GM12874 (cell line): Measurements from ENCODE around the gene PACS1.

Source experiments
- TF ChIP-seq, protein P1 (sequence below): IDR thresholded peaks from 2 replicates; pipeline ENCODE4 v1.5.1; 2011; ENCODE audit warnings: low read depth, mild to moderate bottlenecking, control low read depth, low read length, moderate library complexity; ENCODE audit not compliant: insufficient read depth

Gene PACS1

DNA sequence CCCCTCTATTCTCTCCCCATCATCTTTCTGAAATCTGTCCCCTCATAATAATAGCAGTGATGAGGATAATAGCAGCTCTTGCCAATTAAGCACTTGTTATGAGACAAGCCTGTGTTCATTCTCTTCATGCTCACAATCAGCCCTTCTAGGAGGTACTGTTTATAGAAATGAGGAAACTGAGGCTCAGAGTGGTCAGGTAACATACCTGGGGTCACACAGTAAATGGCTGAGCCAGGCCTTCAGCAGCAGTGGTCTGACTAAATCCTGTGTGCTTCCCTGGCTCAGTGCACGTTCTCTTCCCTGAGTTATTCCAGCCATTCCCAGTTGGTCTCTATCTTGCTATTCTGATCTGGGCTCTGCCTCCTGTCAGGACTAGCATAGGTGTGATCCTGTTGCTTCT, 204.1 kb downstream of the PACS1 start:
- TF ChIP-seq, protein P1, sequence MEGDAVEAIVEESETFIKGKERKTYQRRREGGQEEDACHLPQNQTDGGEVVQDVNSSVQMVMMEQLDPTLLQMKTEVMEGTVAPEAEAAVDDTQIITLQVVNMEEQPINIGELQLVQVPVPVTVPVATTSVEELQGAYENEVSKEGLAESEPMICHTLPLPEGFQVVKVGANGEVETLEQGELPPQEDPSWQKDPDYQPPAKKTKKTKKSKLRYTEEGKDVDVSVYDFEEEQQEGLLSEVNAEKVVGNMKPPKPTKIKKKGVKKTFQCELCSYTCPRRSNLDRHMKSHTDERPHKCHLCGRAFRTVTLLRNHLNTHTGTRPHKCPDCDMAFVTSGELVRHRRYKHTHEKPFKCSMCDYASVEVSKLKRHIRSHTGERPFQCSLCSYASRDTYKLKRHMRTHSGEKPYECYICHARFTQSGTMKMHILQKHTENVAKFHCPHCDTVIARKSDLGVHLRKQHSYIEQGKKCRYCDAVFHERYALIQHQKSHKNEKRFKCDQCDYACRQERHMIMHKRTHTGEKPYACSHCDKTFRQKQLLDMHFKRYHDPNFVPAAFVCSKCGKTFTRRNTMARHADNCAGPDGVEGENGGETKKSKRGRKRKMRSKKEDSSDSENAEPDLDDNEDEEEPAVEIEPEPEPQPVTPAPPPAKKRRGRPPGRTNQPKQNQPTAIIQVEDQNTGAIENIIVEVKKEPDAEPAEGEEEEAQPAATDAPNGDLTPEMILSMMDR = no peak

DNA sequence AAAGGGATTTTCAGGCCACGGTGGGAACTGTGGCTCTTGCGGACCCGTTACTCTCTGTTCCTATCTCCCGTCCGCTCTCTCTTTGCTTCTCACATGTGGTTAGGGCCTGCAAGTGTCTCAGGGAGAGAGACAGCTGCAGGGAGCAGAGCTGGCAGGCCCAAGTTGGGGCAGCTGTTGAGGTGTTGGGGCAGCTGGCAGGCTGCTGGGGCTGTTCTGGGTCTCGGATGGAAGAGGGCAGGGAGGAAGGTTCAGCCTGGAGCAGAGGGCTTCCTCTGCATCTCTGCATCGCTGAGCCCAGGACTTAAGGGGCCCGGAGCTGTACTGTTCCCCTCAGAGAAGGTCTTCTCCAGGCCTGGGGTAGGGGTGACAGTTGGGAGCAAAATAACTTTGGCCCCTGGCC, 205.3 kb downstream of the PACS1 start:
- TF ChIP-seq, protein P1 = no peak

DNA sequence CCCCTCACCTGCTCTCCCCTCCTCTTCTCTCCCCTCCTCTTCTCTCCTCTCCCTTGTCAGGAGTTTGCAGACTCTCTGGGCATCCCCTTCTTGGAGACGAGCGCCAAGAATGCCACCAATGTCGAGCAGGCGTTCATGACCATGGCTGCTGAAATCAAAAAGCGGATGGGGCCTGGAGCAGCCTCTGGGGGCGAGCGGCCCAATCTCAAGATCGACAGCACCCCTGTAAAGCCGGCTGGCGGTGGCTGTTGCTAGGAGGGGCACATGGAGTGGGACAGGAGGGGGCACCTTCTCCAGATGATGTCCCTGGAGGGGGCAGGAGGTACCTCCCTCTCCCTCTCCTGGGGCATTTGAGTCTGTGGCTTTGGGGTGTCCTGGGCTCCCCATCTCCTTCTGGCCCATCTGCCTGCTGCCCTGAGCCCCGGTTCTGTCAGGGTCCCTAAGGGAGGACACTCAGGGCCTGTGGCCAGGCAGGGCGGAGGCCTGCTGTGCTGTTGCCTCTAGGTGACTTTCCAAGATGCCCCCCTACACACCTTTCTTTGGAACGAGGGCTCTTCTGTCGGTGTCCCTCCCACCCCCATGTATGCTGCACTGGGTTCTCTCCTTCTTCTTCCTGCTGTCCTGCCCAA, 206.0 kb downstream of the PACS1 start:
- TF ChIP-seq, protein P1 = no peak

DNA sequence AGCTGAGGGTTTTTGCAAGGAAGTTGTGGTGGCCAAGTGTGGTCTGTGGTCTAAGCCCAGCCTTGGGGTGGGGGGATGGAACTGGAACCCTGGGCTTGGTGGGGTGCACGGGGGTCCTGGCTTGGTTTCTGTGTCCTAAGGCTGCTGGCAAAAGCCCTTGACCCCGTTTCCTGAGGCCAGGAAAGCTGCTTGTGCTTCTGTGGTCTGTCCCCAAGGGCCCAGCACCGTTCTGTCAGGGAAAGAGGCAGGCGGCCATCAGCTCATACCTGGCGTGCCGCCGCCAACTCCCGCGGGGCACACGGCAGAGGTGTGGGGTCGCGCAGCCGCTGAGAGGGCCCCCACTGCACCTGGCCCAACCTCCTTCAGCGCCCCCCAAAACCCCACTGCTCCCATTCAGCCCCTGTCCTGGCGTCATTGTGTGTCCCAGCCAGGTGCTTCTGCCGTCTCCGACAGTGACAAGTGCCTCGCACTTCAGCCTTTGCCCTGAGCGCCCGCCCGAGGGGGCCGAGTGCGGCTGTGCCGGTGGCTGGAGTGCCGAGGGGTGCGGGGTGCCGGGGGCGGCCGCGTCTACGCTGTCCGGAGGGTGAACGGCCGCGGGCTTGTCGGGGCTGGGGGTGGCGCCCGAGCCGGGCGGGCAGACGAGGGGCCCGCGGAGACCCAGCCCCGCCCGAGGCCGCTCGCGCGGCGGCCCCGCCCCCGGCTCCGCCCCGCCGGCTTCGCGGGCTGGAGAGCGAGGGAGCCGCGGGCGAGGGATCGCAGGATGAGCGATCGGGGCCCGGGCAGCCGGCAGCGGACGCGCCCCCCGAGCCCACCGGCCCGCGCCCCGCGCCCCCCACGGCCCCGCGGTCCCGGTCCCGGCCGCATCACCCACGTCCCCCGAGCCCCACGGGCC, 207.6 kb downstream of the PACS1 start, which contains the start of gene CNIH2:
Gene CNIH2, plus strand, starts transcription at position 705 of the 892 bp plus-strand sequence. CDS start 282 bp downstream, outside the sequence.
- TF ChIP-seq, protein P1 = no peak

DNA sequence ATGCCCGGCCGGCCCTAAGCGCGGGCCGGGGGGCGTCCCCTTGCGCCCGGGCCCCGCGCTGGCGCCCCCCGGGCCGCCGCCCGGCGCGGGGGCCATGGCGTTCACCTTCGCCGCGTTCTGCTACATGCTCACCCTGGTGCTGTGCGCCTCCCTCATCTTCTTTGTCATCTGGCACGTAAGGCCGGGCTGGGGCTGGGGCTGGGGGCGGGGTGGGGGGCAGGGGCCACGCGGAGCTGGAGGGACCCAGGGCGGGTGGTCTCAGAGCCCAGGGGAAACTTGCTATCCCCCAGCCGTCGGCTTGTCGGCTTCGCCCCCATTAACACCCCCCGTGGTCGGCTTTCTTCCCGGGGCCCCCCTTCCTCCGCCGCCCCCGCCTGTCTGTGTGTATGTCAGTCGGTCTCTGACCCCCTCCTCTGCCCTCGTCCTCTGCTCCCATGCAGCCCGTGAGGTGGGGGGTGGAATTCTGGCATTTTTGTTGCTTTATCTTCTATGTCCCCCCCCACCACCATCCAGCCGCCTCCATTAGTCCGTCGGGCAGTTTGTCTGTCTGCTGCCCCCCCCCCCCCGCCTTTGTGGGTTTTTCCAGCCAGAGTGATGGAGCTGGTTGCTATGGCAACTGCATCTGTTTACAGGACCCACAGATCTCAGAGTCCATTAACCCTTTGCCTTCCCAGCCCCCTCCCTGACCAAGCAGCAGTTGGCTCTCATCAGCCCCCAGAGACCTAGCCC, 208.5 kb downstream of the PACS1 start:
- TF ChIP-seq, protein P1 = no peak

DNA sequence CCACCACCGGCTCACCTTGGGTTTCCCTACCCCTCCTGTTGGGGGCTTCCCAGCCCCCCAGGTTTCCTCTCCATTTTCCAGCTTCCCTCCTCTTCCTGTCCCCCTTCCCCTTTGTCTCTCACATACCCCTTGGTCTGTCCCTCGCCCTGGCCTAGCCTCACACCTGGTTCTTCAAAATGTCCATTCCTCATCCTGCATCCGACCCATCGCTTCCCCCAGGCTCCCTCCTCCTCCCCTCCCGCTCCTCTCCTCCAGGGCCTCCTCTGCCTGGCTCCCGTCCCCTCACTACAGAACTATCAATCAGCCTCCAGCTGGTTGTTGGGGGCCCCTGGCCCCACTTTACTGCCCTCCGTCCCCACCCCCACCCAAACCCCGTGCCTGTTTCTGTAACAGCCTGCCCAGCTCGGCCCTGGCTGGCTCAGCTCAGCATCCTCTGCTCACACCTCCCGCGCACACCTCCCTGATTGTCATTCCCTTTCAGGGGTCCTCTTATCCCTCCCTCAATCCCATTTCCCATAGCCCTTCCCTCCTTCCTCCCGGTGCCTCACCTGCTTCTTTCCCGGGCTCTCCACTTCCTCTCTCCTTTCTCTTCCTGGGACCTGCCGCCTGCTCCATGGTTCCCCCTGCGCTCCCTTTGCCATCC, 209.1 kb downstream of the PACS1 start:
- TF ChIP-seq, protein P1 = no peak

DNA sequence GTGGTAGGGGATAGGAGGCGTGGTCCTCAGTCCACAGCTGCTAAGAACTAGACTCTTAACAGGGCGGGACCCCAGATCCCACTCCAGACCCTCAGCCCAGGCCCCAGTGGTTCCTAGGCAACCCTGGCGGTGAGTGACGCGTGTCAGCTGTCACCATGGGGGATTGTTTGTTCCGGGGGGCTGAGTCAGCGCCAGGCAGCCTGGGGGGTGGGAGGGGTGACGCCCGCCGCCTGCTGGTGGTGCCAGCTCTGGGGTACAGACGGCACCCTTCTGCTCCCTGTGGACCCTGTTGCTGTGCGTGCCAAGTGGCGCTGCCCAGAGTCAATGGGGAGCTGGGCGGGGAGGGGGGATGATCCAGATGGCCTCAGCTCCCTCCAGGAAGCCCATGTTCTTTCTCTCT, 210.4 kb downstream of the PACS1 start:
- TF ChIP-seq, protein P1 = no peak
